K562 (cell line): ENCODE results near the gene NPB. TPM values are rescaled to one million over a fixed set of nuclear protein-coding genes. Genes with fewer than 3 reads are reported as not detected.

Experiments used
- BDP1 ChIP-seq: IDR thresholded peaks from 3 replicates; pipeline ENCODE4 v1.6.1; 2011; ENCODE audit not compliant: insufficient read length, insufficient read depth
- C11orf30 ChIP-seq: fragments of 450-650 bp; IDR thresholded peaks from 2 replicates; pipeline ENCODE4 v1.6.1; 2016; ENCODE audit warnings: low read depth, mild to moderate bottlenecking
- CBX1 ChIP-seq: sonication (generic); IDR thresholded peaks from 2 replicates; pipeline ENCODE4 v1.6.1; 2016; ENCODE audit warnings: antibody characterized with exemption, low read depth, mild to moderate bottlenecking
- DIDO1 ChIP-seq: fragments of 450-650 bp; IDR thresholded peaks from 2 replicates; pipeline ENCODE4 v1.6.1; 2016; ENCODE audit warnings: low read depth, missing biosample characterization, missing genetic modification characterization
- E4F1 ChIP-seq: fragments of 250-450 bp; sonication (Bioruptor Pico); IDR thresholded peaks from 2 replicates; pipeline ENCODE4 v1.5.0; 2021; ENCODE audit warnings: mild to moderate bottlenecking, borderline replicate concordance
- HLTF ChIP-seq: fragments of 450-650 bp; IDR thresholded peaks from 2 replicates; pipeline ENCODE4 v1.6.1; 2016
- HMGXB4 ChIP-seq: sonication (generic); formaldehyde crosslinking; IDR thresholded peaks from 2 replicates; pipeline ENCODE4 v1.8.1; 2023; ENCODE audit warnings: mild to moderate bottlenecking, missing genetic modification reagents
- HNRNPH1 ChIP-seq: fragments of 200-400 bp; formaldehyde crosslinking; optimal IDR thresholded peaks from 2 replicates; pipeline ENCODE3; 2017; ENCODE audit warnings: low read depth, mild to moderate bottlenecking, low read length, moderate library complexity
- NR2F6 ChIP-seq: fragments of 450-650 bp; formaldehyde crosslinking; IDR thresholded peaks from 2 replicates; pipeline ENCODE4 v1.4.0; 2020; ENCODE audit warnings: mild to moderate bottlenecking
- RCOR1 ChIP-seq, 2 experiments: IDR thresholded peaks; 2 replicates each; pipeline ENCODE4 v1.6.1; 2012; ENCODE audit warnings: low read depth in 2 of 2, low read length in 2 of 2, borderline replicate concordance in 1 of 2, improper control_type of control experiment in 1 of 2
- SMC3 ChIP-seq: conservative IDR thresholded peaks from 2 replicates; pipeline ENCODE4 v1.6.1; 2011; ENCODE audit warnings: low read depth, low read length, improper control_type of control experiment; ENCODE audit not compliant: insufficient read depth
- SPI1 ChIP-seq: IDR thresholded peaks from 2 replicates; pipeline ENCODE4 v1.6.1; 2011; ENCODE audit warnings: low read depth, low read length, control low read depth, borderline replicate concordance
- TOE1 ChIP-seq, 2 experiments: fragments of 450-650 bp in 1 of 2; sonication (generic) in 1 of 2; formaldehyde crosslinking in 1 of 2; IDR thresholded peaks; 2 replicates each; pipeline versions ENCODE4 v1.7.1 to v1.8.0; 2016 to 2022; ENCODE audit warnings: borderline replicate concordance in 2 of 2, mild to moderate bottlenecking in 2 of 2, antibody characterized with exemption in 1 of 2, inconsistent platforms in 1 of 2, low read depth in 1 of 2, missing genetic modification reagents in 1 of 2, moderate library complexity in 1 of 2
- XRCC3 ChIP-seq: fragments of 450-650 bp; IDR thresholded peaks from 2 replicates; pipeline ENCODE4 v1.6.1; 2017; ENCODE audit warnings: mild to moderate bottlenecking, moderate library complexity
- XRCC5 ChIP-seq: fragments of 200-400 bp; formaldehyde crosslinking; IDR thresholded peaks from 2 replicates; pipeline ENCODE4 v1.6.1; 2017; ENCODE audit warnings: low read depth, mild to moderate bottlenecking, low read length
- ZBTB49 ChIP-seq: sonication (generic); formaldehyde crosslinking; IDR thresholded peaks from 2 replicates; pipeline ENCODE4 v1.8.0; 2022; ENCODE audit warnings: missing genetic modification reagents, mild to moderate bottlenecking, borderline replicate concordance
- ZC3H11A ChIP-seq: IDR thresholded peaks from 2 replicates; pipeline ENCODE4 v1.6.1; 2012; ENCODE audit warnings: low read depth, low read length, improper control_type of control experiment
- ZNF184 ChIP-seq: sonication (generic); formaldehyde crosslinking; IDR thresholded peaks from 2 replicates; pipeline ENCODE4 v1.5.0; 2020; ENCODE audit warnings: missing genetic modification reagents
- ZNF274 ChIP-seq: IDR thresholded peaks from 2 replicates; pipeline ENCODE4 v1.6.1; 2011; ENCODE audit warnings: low read depth, mild to moderate bottlenecking, low read length, moderate library complexity, borderline replicate concordance
- ZNF347 ChIP-seq: fragments of 450-650 bp; formaldehyde crosslinking; IDR thresholded peaks from 2 replicates; pipeline ENCODE4 v1.4.0; 2020; ENCODE audit warnings: low read depth, mild to moderate bottlenecking, moderate library complexity
- polyA plus RNA-seq, 8 experiments: library from polyadenylated mRNA; depleted of rRNA in 4 of 8; stranded (reverse) in 5 of 8; unstranded in 3 of 8; fragments of >200 nt; fragmentation: Nextera tagmentation in 2 of 8; fragmentation: Illumina TruSeq in 1 of 8; extraction: Ambion mirVana in 2 of 8; extraction: Trizol in 1 of 8; gene quantifications; 2 replicates each; pipeline versions ENCODE4 v1.2.1 to v1.2.3, GENCODE V29; 2011 to 2014; ENCODE audit warnings: inconsistent platforms in 1 of 8, missing spikeins in 1 of 8
- total RNA-seq, 7 experiments: library from RNA; depleted of rRNA in 6 of 7; stranded (reverse); fragments of >200 nt in 6 of 7; fragmentation: Illumina TruSeq in 2 of 7; extraction: Trizol in 2 of 7; gene quantifications; 2 replicates each; pipeline versions ENCODE4 v1.2.1 to v1.2.3, GENCODE V29; 2011 to 2021; ENCODE audit warnings: low replicate concordance in 1 of 7

NPB gene
- total and polyA plus RNA-seq, 9 of the 15 experiments (the other 6 are each of a cell fraction or from before 2014, with no cell fraction given) = 0.03 to 0.61 (median 0.14) TPM; not detected in 2

- TF ChIP-seq ZBTB49 (CRISPR knock-in tag) = no peak
- no peak for TF ChIP-seq E4F1 (CRISPR knock-in tag)
- no peak for TF ChIP-seq DIDO1 (tag)
- no peak for TF ChIP-seq XRCC3
- 0 out of 2 replicates have a peak, but pooled peaks have one; percentile 46 for TF ChIP-seq ZC3H11A
- no peak for TF ChIP-seq SMC3
- no peak for TF ChIP-seq HNRNPH1
- TF ChIP-seq BDP1 = no peak
- no peak for TF ChIP-seq HMGXB4 (CRISPR knock-in tag)
- no peak for TF ChIP-seq CBX1
- TF ChIP-seq HLTF = no peak
- no peak for TF ChIP-seq NR2F6
- TF ChIP-seq ZNF274 = no peak
- TF ChIP-seq RCOR1 (IDR thresholded peaks at IDR 0.05; ENCODE audit: borderline replicate concordance in 1 of 2, low read depth in 2 of 2, low read length in 2 of 2) = peak in 1 of 2 experiments; percentile 73; a peak in 2 of 4 replicates
- TF ChIP-seq XRCC5 = no peak
- no peak for TF ChIP-seq ZNF347 (CRISPR knock-in tag)
- TF ChIP-seq ZNF184 = no peak
- TF ChIP-seq C11orf30 = peak; percentile 100
- peak; percentile 88 for TF ChIP-seq SPI1
- 0 out of 2 replicates have a peak, but pooled peaks have one; percentile 28 for TF ChIP-seq TOE1 (IDR thresholded peaks at IDR 0.05; ENCODE audit: borderline replicate concordance)
- no peak for TF ChIP-seq TOE1 (CRISPR knock-in tag; IDR thresholded peaks at IDR 0.05; ENCODE audit: borderline replicate concordance, low read depth)
These were observed 21.5 kb downstream of the NPB start (continued) for GRCh38 chr17:81923302-81924260.
